ENCODE results near the gene DAB2IP. TPM values are rescaled to one million over a fixed set of nuclear protein-coding genes. Genes with fewer than 3 reads are reported as not detected.
A peak's percentile ranks its signal among the peaks of the same experiment; 100 is the strongest.

Gene DAB2IP
- total RNA-seq, 1 experiment from 2014 or later = 31.0 TPM

GRCh38 chr9:121743441-121744001 is 92.1 kb downstream of the DAB2IP start:
- ATAC-seq (peak; percentile 89), DNase-seq (ENCODE audit: low read depth, low spot score) (peak; percentile 56)
- Histone ChIP-seq H3K9ac (ENCODE audit: low read length) (peak overlapping the region; percentile 38), H3K9me3 (ENCODE audit: control insufficient read depth in 1 of 2, insufficient read depth in 1 of 2, low read depth in 1 of 2, low read length in 2 of 2) (no peaks in the 10 kb centered on the region), H3K27me3 (ENCODE audit: insufficient read depth, low read length) (no peaks in the 10 kb centered on the region), H4K20me1 (ENCODE audit: insufficient read depth) (no peaks in the 10 kb centered on the region), H3K4me3 (replicated peaks in 1 of 2; ENCODE audit: low read depth in 1 of 2, low read length in 2 of 2) (peak overlapping the region; percentile 38 to 39), H3K36me3 (ENCODE audit: control insufficient read depth in 1 of 2, insufficient read depth in 2 of 2, low read length in 2 of 2) (no peaks in the 10 kb centered on the region), H3K79me2 (ENCODE audit: insufficient read depth, low read length) (peaks cover 26% of the 10 kb centered on the region; the same call in 1 of the 2 replicates), H3K4me2 (ENCODE audit: low read length) (peak overlapping the region; percentile 71), H2AFZ (ENCODE audit: low read depth, low read length, poor library complexity, severe bottlenecking) (no peak overlapping the region), H3K4me1 (ENCODE audit: control insufficient read depth in 1 of 2, insufficient read depth in 2 of 2, low read length in 2 of 2) (peaks cover 40 to 61% of the 10 kb centered on the region in 2 experiments), H3K27ac (ENCODE audit: low read depth, low read length) (peak overlapping the region; percentile 52), H3K9me2 (ENCODE audit: insufficient read depth) (no peaks in the 10 kb centered on the region)
- TF ChIP-seq ATF3 (IDR thresholded peaks at IDR 0.05) (no peak), FOSL1 (IDR thresholded peaks at IDR 0.05; ENCODE audit: low read depth) (no peak), TCF7L2 (IDR thresholded peaks at IDR 0.05; ENCODE audit: borderline replicate concordance, extremely low read depth, insufficient read depth, insufficient read length) (no peak), EZH2 (IDR thresholded peaks at IDR 0.05) (no peak), YY1 (IDR thresholded peaks at IDR 0.05; ENCODE audit: extremely low read depth, insufficient replicate concordance, low read depth, low read length) (no peak), REST (IDR thresholded peaks at IDR 0.05; ENCODE audit: low read depth) (no peak), CEBPB (IDR thresholded peaks at IDR 0.05; ENCODE audit: low read depth) (no peak), POLR2AphosphoS5 (IDR thresholded peaks at IDR 0.05; ENCODE audit: low read depth, low read length) (no peak), JUND (IDR thresholded peaks at IDR 0.05) (no peak), MAX (IDR thresholded peaks at IDR 0.05) (no peak), CBX3 (IDR thresholded peaks at IDR 0.05; ENCODE audit: low read depth) (no peak), ZFX (IDR thresholded peaks at IDR 0.05) (no peak), ZNF274 (IDR thresholded peaks at IDR 0.05; ENCODE audit: low read depth, low read length) (no peak), EGR1 (IDR thresholded peaks at IDR 0.05; ENCODE audit: low read depth) (no peak), SP1 (IDR thresholded peaks at IDR 0.05; ENCODE audit: low read depth) (no peak), ELF1 (IDR thresholded peaks at IDR 0.05; ENCODE audit: borderline replicate concordance, low read depth) (no peak), EZH2phosphoT487 (IDR thresholded peaks at IDR 0.05; ENCODE audit: borderline replicate concordance) (no peak), RAD21 (IDR thresholded peaks at IDR 0.05; ENCODE audit: low read depth) (no peak), SIN3A (IDR thresholded peaks at IDR 0.05; ENCODE audit: low read depth) (no peak)
- POLR2A ChIA-PET = no interaction called here
- RAD21 ChIA-PET (ENCODE audit: low non-redundant PET in 1 of 2, low total read pairs in 2 of 2, uncharacterized antibody in 2 of 2, unreplicated experiment in 2 of 2) = no interaction called here
- intact Hi-C loops (cut with micrococcal nuclease) = loop anchor here (5.0 kb wide), 1 partner anchor 249 kb away; no protein-coding TSS in a partner anchor
- no TSS peak for BruUV-seq (replicated peaks)
- CTCF ChIA-PET = interaction anchor here (0.8 to 1.8 kb wide), 5 partner anchors 9 to 117 kb away, joined by 3 to 5 read pairs (median 3); no protein-coding TSS in a partner anchor

Data from HCT116 (cell line).